OCI-LY7 (cell line): ENCODE results near the gene ATP8B3.

Source experiments
- CTCF ChIP-seq: fragments of 200-600 bp; sonication (generic); conservative IDR thresholded peaks from 2 replicates; pipeline ENCODE4 v1.5.1; 2014; ENCODE audit warnings: mild to moderate bottlenecking, antibody characterized with exemption, low read length, moderate library complexity, mixed read lengths
- EZH2phosphoT487 ChIP-seq: fragments of 200-600 bp; sonication (generic); IDR thresholded peaks from 2 replicates; pipeline ENCODE4 v1.6.1; 2018; ENCODE audit warnings: low read depth, borderline replicate concordance, mild to moderate bottlenecking, mixed run types, antibody characterized with exemption, low read length, moderate library complexity, mixed read lengths

- TF ChIP-seq CTCF (no peak), EZH2phosphoT487 (no peak)
These were observed 39.8 kb upstream of the ATP8B3 start for GRCh38 chr19:1851654-1852580.
